Cerebellar cortex (tissue), 1 donor: ENCODE results near the gene DOP1B.
A peak's percentile ranks its signal among the peaks of the same experiment; 100 is the strongest.
"Not testable (repeated sequence)": the region's sequence is repeated elsewhere in the genome, so short reads cannot be mapped to it uniquely, and the experiment has no call there.

Experiments
- DNase-seq: peaks from one replicate; pipeline ENCODE4 v3.0.0-alpha.2; 2015; ENCODE audit warnings: low spot score

The DOP1B gene

GRCh38 chr21:36175771-36176565, 19.3 kb downstream of the DOP1B start:
- peak; percentile 89 for DNase-seq

DNA sequence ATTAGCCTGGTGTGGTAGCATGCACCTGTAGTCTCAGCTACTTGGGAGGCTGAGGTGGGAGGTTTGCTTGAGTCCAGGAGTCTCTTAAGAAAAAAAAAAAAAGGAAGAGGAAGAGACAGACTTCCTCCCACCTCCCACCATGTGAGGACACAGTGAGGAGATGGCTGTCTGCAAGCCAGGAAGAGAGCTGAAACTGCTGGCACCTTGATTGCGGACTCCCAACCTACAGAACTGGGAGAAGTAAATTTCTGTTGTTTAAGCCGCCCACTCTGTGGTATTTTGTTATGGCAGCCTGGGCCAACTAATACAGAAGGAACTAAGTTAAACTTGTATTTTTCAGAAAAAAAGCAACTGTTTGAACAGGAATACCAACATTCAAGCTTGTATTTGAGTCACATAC, 21.7 kb downstream of the DOP1B start:
- no peak for DNase-seq

DNA sequence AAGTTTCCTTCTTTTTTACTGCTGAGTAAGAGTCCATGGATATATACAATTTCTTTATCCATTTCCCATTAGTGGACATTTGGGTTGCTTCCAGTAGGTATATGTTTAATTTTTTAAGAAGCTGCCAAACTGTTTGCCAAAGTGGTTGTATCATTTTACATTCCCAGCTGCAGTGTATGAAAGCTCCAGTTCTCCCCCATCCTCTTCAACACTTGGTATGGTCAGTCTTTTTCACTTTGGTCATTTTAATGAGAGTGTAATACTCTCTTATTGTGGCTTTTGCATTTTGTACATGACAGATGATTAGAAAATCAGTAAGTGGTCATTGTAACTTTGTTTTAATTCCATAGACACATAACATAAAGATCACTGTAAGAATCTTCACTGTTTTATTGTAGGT, 22.5 kb downstream of the DOP1B start:
- DNase-seq, result no peak

GRCh38 chr21:36180963-36181362, 24.3 kb downstream of the DOP1B start:
- no peak for DNase-seq

- no peak for DNase-seq
These were observed 26.6 kb downstream of the DOP1B start for GRCh38 chr21:36183144-36183795.

- peak; percentile 43 for DNase-seq
These were observed 27.9 kb downstream of the DOP1B start for GRCh38 chr21:36184545-36184944.

- DNase-seq, result no peak
These were observed 28.9 kb downstream of the DOP1B start for GRCh38 chr21:36185523-36185922.

GRCh38 chr21:36186081-36186480, 29.5 kb downstream of the DOP1B start:
- DNase-seq, result no peak

GRCh38 chr21:36186506-36187399, 30.1 kb downstream of the DOP1B start:
- no peak for DNase-seq

DNA sequence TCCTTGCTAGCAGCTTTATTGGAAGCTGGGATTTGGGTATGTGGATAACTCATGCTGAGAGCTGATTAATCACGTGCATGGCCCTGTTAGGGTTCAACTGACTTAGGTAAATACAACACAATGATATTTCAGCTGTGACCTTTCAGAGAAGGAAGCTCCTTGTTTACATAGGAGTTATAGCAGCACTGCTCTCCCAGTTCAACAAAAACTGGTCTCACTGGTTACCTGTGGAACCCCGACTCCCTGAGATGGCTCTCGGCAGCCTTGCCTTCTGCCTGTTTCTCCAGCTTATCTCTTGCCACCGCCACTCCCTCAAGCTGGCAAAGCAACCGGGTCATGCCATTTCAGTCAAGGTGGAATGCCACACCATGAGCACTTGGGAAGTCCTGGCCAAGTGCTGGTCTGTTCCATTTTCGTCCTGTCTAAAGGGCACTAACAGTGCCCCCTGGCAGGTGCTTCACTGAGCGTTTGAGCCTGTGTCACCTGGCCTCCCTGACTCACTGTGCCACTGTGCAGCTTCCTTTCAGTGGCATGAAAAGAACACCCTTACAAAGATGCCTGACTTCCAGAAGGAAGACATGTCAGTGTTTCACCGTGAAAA, 31.6 kb downstream of the DOP1B start:
- DNase-seq, result peak; percentile 94

GRCh38 chr21:36188937-36189336, 32.3 kb downstream of the DOP1B start:
- no peak for DNase-seq

DNA sequence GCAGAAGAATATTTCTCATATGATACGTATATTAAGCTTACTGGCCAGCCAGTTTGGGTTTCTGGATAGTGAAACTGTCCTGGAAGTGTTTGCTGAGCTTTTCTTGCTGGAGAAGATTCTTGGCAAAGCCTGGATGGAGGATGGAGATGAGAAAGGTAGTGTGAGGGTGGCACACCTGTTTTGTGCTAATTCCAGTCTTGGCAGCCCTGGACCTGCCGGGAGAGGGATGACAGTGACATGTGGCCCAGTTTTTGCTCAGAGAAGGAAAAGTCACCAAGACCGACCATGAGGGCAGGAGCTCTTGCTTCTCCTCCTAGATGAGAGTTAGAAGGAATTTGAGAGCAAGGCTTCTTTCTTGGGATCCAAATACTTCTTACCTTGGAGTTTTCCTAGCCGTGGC, 34.1 kb downstream of the DOP1B start:
- DNase-seq, result peak; percentile 92

DNA sequence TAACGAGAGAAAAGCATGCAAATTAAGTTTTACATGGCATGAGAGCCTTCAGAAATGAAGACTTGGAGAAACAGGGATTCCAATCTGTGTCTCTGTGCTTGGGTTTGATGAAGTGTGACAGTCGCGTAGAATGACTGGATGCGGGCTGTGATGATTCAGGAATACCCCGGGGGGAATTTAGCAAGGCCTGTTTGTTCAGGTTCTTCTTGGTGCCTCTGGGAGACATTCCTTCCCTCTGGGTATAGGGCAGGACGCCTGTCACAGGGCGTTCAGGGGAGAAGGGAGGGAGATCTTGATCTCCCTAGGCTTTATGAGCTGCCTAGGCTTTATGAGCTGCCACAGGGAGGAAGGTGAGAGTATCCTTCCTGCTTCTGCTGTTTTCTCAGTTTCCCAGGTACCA, 36.6 kb downstream of the DOP1B start:
- no peak for DNase-seq

DNA sequence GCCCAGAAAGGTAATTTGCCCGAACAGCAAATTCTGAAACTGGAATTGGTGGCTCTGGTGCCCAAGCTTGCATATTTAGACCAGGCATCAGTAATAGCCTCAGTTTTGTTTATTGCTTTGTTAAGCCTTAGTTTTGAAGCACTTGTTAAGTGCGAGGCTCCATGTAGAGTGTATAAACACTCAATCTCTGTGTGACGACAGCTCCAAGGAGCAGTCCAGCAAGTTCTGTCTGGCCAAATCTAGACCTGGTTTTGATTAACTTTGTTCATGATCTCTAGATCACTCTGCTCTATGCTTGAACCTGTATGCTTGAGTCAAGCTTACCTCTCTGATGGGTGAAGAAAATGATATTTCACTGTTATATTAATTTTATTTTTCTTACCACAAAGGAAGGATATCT, 37.4 kb downstream of the DOP1B start:
- no peak for DNase-seq

- no peak for DNase-seq
These were observed 39.0 kb downstream of the DOP1B start for GRCh38 chr21:36195613-36196012.

DNA sequence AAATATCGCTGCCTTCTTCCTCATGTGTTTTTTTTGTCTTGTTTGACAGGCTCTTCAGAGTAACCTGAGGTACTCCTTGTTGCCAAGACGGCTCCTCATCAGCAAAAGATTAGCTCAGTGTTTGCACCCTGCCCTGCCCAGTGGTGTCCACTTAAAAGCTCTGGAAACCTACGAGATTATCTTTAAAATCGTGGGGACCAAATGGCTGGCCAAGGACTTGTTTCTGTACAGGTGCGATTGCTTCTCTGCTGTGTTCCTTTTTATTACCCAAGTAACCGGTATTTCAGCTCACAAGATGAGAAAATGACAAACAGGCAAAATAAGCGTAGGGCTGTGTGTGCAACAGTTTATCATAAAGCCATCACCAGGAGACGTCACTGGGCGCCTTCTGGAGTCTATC, 42.4 kb downstream of the DOP1B start:
- DNase-seq, result no peak

GRCh38 chr21:36199575-36199974, 43.0 kb downstream of the DOP1B start:
- DNase-seq, result not testable (repeated sequence)

GRCh38 chr21:36200081-36200561, 43.5 kb downstream of the DOP1B start:
- no peak for DNase-seq

GRCh38 chr21:36202726-36203602, 46.3 kb downstream of the DOP1B start:
- no peak for DNase-seq

GRCh38 chr21:36203603-36203889, 46.9 kb downstream of the DOP1B start:
- DNase-seq, result no peak

- DNase-seq, result no peak
These were observed 48.4 kb downstream of the DOP1B start for GRCh38 chr21:36204980-36205379.
